GM13977 (cell line): ENCODE measurements around the gene TMED5.
"Not testable (repeated sequence)": the region's sequence is repeated elsewhere in the genome, so short reads cannot be mapped to it uniquely, and the experiment has no call there.

Source experiments
- DNase-seq: peaks from one replicate; pipeline ENCODE4 v3.0.0; 2012; ENCODE audit warnings: low spot score
- in situ Hi-C: fragments of 300-500 bp; cut with MboI; formaldehyde crosslinking; loops from one replicate; pipeline ENCODE4 v1.12.0; 2022; ENCODE audit warnings: low sequenced_read_pairs, low pct_unique_long_range_greater_than_20kb, mixed read lengths, inconsistent platforms; ENCODE audit not compliant: unreplicated experiment
- TF ChIP-seq, protein P1 (sequence below): IDR thresholded peaks from 2 replicates; pipeline ENCODE4 v1.5.1; 2012; ENCODE audit warnings: mild to moderate bottlenecking, control low read depth; ENCODE audit not compliant: insufficient read depth; ENCODE audit errors: extremely low read depth, missing control alignments

TMED5 gene

GRCh38 chr1:93179886-93180722, at the start of gene TMED5:
TSS of gene TMED5 (minus strand) at chr1:93180413. CDS start at chr1:93180242, 171 bp downstream.
- in situ Hi-C loops, result no loop called here
- TF ChIP-seq, protein P1, sequence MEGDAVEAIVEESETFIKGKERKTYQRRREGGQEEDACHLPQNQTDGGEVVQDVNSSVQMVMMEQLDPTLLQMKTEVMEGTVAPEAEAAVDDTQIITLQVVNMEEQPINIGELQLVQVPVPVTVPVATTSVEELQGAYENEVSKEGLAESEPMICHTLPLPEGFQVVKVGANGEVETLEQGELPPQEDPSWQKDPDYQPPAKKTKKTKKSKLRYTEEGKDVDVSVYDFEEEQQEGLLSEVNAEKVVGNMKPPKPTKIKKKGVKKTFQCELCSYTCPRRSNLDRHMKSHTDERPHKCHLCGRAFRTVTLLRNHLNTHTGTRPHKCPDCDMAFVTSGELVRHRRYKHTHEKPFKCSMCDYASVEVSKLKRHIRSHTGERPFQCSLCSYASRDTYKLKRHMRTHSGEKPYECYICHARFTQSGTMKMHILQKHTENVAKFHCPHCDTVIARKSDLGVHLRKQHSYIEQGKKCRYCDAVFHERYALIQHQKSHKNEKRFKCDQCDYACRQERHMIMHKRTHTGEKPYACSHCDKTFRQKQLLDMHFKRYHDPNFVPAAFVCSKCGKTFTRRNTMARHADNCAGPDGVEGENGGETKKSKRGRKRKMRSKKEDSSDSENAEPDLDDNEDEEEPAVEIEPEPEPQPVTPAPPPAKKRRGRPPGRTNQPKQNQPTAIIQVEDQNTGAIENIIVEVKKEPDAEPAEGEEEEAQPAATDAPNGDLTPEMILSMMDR, result no peak
- DNase-seq, result peak; percentile 90

DNA sequence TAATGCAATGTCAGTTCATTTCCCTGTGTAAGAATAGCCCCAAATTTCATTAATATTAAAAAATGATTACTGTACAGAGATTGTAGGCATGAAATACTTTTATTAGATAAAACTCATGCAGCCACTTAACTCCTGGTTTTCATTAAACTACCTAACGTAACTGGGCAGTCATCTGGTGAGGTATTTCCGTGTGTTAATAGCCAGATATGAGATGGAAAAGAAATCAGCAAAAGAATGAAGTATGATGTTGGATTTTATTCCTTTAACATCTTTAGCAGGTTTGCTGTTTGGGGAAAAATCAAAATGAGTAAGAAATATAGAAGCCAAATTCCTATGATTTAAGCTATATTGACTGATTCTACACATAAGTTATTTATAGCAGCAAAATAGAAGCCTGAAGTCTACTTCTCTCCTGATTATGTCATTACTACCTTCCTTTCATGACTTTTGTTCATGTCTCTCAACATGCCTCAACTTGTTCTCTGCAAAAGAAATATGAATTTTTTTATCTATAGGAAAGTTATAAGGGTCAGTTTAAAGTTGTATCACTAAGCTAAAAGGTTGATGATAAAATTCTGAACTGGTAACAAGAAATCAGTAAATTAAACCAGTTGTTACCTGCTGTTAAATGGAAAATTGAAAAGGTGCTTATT, 42.9 kb upstream of the TMED5 start:
- no peak for DNase-seq
- TF ChIP-seq, protein P1, result no peak
- in situ Hi-C loops, result no loop called here

DNA sequence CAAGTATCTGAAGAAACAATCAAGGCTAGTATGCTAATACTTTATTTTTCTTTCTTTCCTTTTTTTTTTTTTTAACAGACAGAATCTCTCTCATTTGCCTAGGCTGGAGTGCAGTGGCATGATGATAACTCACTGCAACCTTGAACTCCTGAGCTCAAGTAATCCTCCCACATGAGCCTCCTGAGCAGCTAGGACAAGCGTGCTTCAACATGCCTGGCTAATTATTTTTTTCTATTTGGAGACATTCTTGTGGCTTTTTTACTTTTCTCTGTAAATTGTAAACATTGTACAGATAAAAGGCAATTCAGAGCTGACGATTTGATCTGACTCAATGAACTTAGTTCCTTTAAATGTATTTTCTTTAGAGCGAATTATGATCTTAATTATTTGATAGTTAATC, 41.7 kb upstream of the TMED5 start:
- in situ Hi-C loops, result no loop called here
- no peak for DNase-seq
- TF ChIP-seq, protein P1, result no peak

DNA sequence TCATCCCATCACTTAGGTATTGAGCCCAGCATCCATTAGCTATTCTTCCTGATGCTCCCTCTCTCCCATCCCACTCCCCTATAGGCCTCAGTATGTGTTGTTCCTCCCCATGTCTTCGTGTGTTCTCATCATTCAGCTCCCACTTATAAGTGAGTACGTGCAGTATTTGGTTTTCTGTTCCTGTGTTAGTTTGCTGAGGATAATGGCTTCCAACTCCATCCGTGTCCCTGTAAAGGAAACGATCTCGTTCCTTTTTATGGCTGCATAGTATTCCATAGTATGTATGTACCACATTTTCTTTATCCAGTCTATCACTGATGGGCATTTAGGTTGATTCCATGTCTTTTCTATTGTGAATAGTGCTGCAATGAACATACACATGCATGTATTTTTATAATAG, 40.5 kb upstream of the TMED5 start:
- in situ Hi-C loops, DNase-seq: not testable (repeated sequence)

GRCh38 chr1:93219443-93219842, 39.2 kb upstream of the TMED5 start:
- in situ Hi-C loops, result no loop called here
- TF ChIP-seq, protein P1, result no peak
- DNase-seq, result peak; percentile 16

DNA sequence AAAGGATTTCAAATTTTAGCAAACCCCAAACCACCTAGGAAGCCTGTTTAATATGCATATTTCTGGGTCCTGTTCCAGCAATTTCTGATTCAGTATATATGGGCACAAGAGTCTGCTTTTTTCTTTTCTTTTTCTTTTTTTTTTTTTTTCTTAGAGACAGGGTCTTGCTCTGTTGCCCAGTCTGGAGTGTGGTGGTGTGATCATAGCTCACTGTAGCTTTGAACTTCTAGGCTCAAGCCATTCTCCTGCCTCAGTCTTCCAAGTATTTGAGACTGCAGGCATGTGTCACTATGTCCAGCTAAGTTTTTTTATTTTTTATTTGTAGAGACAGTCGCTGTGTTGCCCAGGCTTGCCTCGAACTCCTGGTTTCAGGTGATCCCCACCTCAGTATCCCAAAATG, 35.1 kb upstream of the TMED5 start:
- TF ChIP-seq, protein P1, result no peak

GRCh38 chr1:93207211-93207610, 27.0 kb upstream of the TMED5 start:
- TF ChIP-seq, protein P1, result no peak
- in situ Hi-C loops, result no loop called here
- DNase-seq, result no peak

More for the DNA sequence above, 35.1 kb upstream of the TMED5 start:
- in situ Hi-C loops, result no loop called here
- no peak for DNase-seq
